ENCODE results near the gene EDARADD. TPM values are rescaled to one million over a fixed set of nuclear protein-coding genes. Genes with fewer than 3 reads are reported as not detected.

The EDARADD gene
- total and polyA plus RNA-seq, 2 of the 8 experiments (the other 6 are each of a cell fraction or from before 2014, with no cell fraction given), result 3.4 to 6.1 TPM

DNA sequence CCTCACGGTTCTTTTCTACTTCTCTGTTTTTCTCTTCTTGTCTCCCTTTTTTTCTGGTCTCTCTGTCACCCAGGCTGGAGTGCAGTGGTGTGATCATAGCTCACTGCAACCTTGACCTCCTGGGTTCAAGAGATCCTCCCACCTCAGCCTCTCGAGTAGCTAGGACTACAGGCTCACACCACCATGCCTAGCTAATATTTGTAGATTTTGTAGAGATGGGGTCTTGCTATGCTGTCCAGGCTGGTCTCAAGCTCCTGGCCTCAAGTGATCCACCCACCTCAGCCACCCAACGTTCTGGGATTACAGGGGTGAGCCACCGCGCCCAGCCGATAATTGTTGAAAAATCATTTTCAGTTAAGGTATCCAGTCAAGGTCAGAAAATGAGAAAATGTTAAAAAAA is 103.8 kb downstream of the EDARADD start:
- no peak overlapping the region for H3K23ac ChIP-seq (ENCODE audit: insufficient read length)

More for the DNA sequence above, 103.8 kb downstream of the EDARADD start:
- H3K9me3 ChIP-seq (ENCODE audit: insufficient read depth in 2 of 2, low read depth in 1 of 2, low read length in 1 of 2), result no peaks in the 10 kb centered on the region
- no peak overlapping the region for H3K9ac ChIP-seq (replicated peaks in 1 of 4; ENCODE audit: extremely low read depth in 1 of 4, low read depth in 3 of 4, low read length in 3 of 4)
- no peak overlapping the region for H2AFZ ChIP-seq (ENCODE audit: low read length)
- DNase-seq (ENCODE audit: low read depth in 1 of 2, low spot score in 2 of 2), result no peak
- no peak for TF ChIP-seq BCL11A (IDR thresholded peaks at IDR 0.05; ENCODE audit: low read depth in 2 of 2, low read length in 2 of 2)
- TF ChIP-seq CREB1 (IDR thresholded peaks at IDR 0.05), result no peak
- no peak for TF ChIP-seq SIN3A (conservative IDR thresholded peaks at IDR 0.05 in 1 of 2, IDR thresholded peaks at IDR 0.05 in 1 of 2; ENCODE audit: low read depth in 1 of 2, low read length in 2 of 2)
- TF ChIP-seq USF2 (IDR thresholded peaks at IDR 0.05; ENCODE audit: low read length), result no peak
- TF ChIP-seq POLR2A (IDR thresholded peaks at IDR 0.05; ENCODE audit: control extremely low read depth in 1 of 2, low read depth in 2 of 2, low read length in 2 of 2), result no peak
- TF ChIP-seq TAF1 (IDR thresholded peaks at IDR 0.05; ENCODE audit: low read depth, low read length), result no peak
- no peak overlapping the region for H3K14ac ChIP-seq (ENCODE audit: insufficient read length)
- no peak overlapping the region for H3K4me3 ChIP-seq (ENCODE audit: extremely low read depth in 1 of 4, insufficient read depth in 2 of 4, low read depth in 3 of 4, low read length in 4 of 4)
- H2BK5ac ChIP-seq (ENCODE audit: low read depth, low read length), result no peak overlapping the region
- H3K79me1 ChIP-seq (ENCODE audit: low read depth, low read length), result no peaks in the 10 kb centered on the region
- no peak overlapping the region for H3K4me2 ChIP-seq (ENCODE audit: insufficient read depth in 1 of 2, low read depth in 2 of 2, low read length in 2 of 2)
- no peak for FAIRE-seq
- no peak overlapping the region for H3K56ac ChIP-seq (replicated peaks; ENCODE audit: insufficient read length, low read depth, low read length)
- H2BK12ac ChIP-seq (ENCODE audit: low read depth, low read length), result no peak overlapping the region
- no peak overlapping the region for H4K8ac ChIP-seq (ENCODE audit: extremely low read depth, insufficient read depth, low read length)
- no peaks in the 10 kb centered on the region for H3K27me3 ChIP-seq (replicated peaks in 1 of 4; ENCODE audit: control insufficient read depth in 3 of 4, extremely low read depth in 1 of 4, insufficient read depth in 3 of 4, low read length in 3 of 4)
- POLR2A ChIA-PET (ENCODE audit: partially characterized antibody), result interaction anchor here (1.8 kb wide), 1 partner anchor 10 kb away, joined by 3 read pairs; no protein-coding TSS in a partner anchor
- no peak overlapping the region for H2BK120ac ChIP-seq (replicated peaks; ENCODE audit: low read depth, low read length)
- no peaks in the 10 kb centered on the region for H4K20me1 ChIP-seq (replicated peaks in 1 of 2; ENCODE audit: control insufficient read depth in 1 of 2, insufficient read depth in 2 of 2, low read length in 2 of 2)
- peaks cover 0 to 8% (median 2%) of the 10 kb centered on the region in 4 experiments; a peak in 3 of 7 replicates for H3K4me1 ChIP-seq (replicated peaks in 1 of 4; ENCODE audit: control insufficient read depth in 3 of 4, insufficient read depth in 4 of 4, low read length in 3 of 4)
- CTCF ChIA-PET (ENCODE audit: partially characterized antibody), result interaction anchor here (0.7 to 1.9 kb wide), 2 partner anchors 28 to 79 kb away, joined by 3 to 4 read pairs; no protein-coding TSS in a partner anchor
- H2AK5ac ChIP-seq (ENCODE audit: low read depth, low read length), result no peak overlapping the region
- no peak overlapping the region for H3K4ac ChIP-seq (replicated peaks; ENCODE audit: insufficient read length, low read depth, low read length)
- no peaks in the 10 kb centered on the region for H3K36me3 ChIP-seq (ENCODE audit: control insufficient read depth in 2 of 4, insufficient read depth in 4 of 4, low read length in 3 of 4)
- no peak overlapping the region for H3K27ac ChIP-seq (ENCODE audit: low read depth, low read length)
- H4K91ac ChIP-seq (replicated peaks; ENCODE audit: insufficient read length, low read length), result no peak overlapping the region
- no peak overlapping the region for H3K18ac ChIP-seq (ENCODE audit: extremely low read depth, low read length)
- H3K79me2 ChIP-seq (ENCODE audit: control insufficient read depth in 1 of 2, insufficient read depth in 2 of 2, low read length in 2 of 2), result no peaks in the 10 kb centered on the region
- H2BK15ac ChIP-seq (ENCODE audit: low read length), result no peak overlapping the region
- 67% methylated on average over 6 of the region's 6 CpGs; no CpG with 5 or more reads in 1 of the 2 experiments for WGBS, 2 experiments (ENCODE audit: extremely low coverage in 1 of 2, insufficient coverage in 1 of 2, insufficient read length in 1 of 2, insufficient replicate concordance in 2 of 2, low coverage in 1 of 2, low lambda C conversion rate in 2 of 2, missing lambda C conversion rate in 1 of 2)
- no peaks in the 10 kb centered on the region; the same call in 1 of the 2 replicates for H3K23me2 ChIP-seq (ENCODE audit: low read depth, low read length)
- H2BK20ac ChIP-seq (ENCODE audit: low read length), result no peak overlapping the region
- H4K5ac ChIP-seq (ENCODE audit: insufficient read length, low read depth, low read length), result no peak overlapping the region
